ENCODE measurements around the gene ERAL1. TPM values are rescaled to one million over a fixed set of nuclear protein-coding genes. Genes with fewer than 3 reads are reported as not detected.
A peak's percentile ranks its signal among the peaks of the same experiment; 100 is the strongest.

Gene ERAL1
- total and polyA plus RNA-seq, 2 of the 13 experiments (the other 11 are each of a cell fraction or from before 2014, with no cell fraction given): 46.9 to 72.2 TPM

- TF ChIP-seq ZNF704 (CRISPR knock-in tag; IDR thresholded peaks at IDR 0.05; ENCODE audit: borderline replicate concordance) (no peak), ZEB1 (IDR thresholded peaks at IDR 0.05; ENCODE audit: insufficient replicate concordance, low read depth) (peak; percentile 44), KLF6 (CRISPR knock-in tag; IDR thresholded peaks at IDR 0.05) (no peak; the same call in 1 of the 2 replicates), RFX1 (IDR thresholded peaks at IDR 0.05) (no peak), ZKSCAN8 (CRISPR knock-in tag; IDR thresholded peaks at IDR 0.05; ENCODE audit: borderline replicate concordance) (no peak), LRRFIP1 (CRISPR knock-in tag; conservative IDR thresholded peaks at IDR 0.05) (no peak), ZNF451 (CRISPR knock-in tag; IDR thresholded peaks at IDR 0.05) (no peak), JUND (CRISPR knock-in tag; IDR thresholded peaks at IDR 0.05) (no peak), GATAD1 (CRISPR knock-in tag; IDR thresholded peaks at IDR 0.05) (0 out of 2 replicates have a peak, but pooled peaks have one; percentile 21), TAF1 (CRISPR knock-in tag; IDR thresholded peaks at IDR 0.05) (peak; percentile 64; the same call in 1 of the 2 replicates), KMT2B (CRISPR knock-in tag; IDR thresholded peaks at IDR 0.05) (peak; percentile 44; the same call in 1 of the 2 replicates), ZNF839 (CRISPR knock-in tag; IDR thresholded peaks at IDR 0.05; ENCODE audit: borderline replicate concordance) (no peak), HNF4A (CRISPR knock-in tag; IDR thresholded peaks at IDR 0.05) (no peak), PLSCR1 (CRISPR knock-in tag; IDR thresholded peaks at IDR 0.05; ENCODE audit: borderline replicate concordance) (no peak), RFXAP (CRISPR knock-in tag; IDR thresholded peaks at IDR 0.05; ENCODE audit: borderline replicate concordance) (peak; percentile 22; the same call in 1 of the 2 replicates), FOSL2 (CRISPR knock-in tag; IDR thresholded peaks at IDR 0.05) (no peak; the same call in 1 of the 2 replicates), NFIC (IDR thresholded peaks at IDR 0.05; ENCODE audit: low read length) (peak; percentile 50; the same call in 1 of the 2 replicates), ZNF124 (CRISPR knock-in tag; IDR thresholded peaks at IDR 0.05) (no peak), KDM3A (CRISPR knock-in tag; IDR thresholded peaks at IDR 0.05; ENCODE audit: low read depth) (0 out of 2 replicates have a peak, but pooled peaks have one; percentile 60), ZNF205 (CRISPR knock-in tag; IDR thresholded peaks at IDR 0.05) (no peak), SALL2 (CRISPR knock-in tag; IDR thresholded peaks at IDR 0.05) (peak; percentile 68; the same call in 1 of the 2 replicates), SP4 (CRISPR knock-in tag; IDR thresholded peaks at IDR 0.05) (peak; percentile 67; the same call in 1 of the 2 replicates), ZNF337 (CRISPR knock-in tag; IDR thresholded peaks at IDR 0.05; ENCODE audit: borderline replicate concordance, low read depth) (0 out of 2 replicates have a peak, but pooled peaks have one; percentile 67), MAFG (CRISPR knock-in tag; IDR thresholded peaks at IDR 0.05) (no peak), ZFAT (CRISPR knock-in tag; conservative IDR thresholded peaks at IDR 0.05) (0 out of 2 replicates have a peak, but pooled peaks have one; percentile 15), ZNF10 (CRISPR knock-in tag; IDR thresholded peaks at IDR 0.05; ENCODE audit: borderline replicate concordance, low read depth) (no peak), ZNF224 (CRISPR knock-in tag; IDR thresholded peaks at IDR 0.05) (no peak), ZNF780A (CRISPR knock-in tag; IDR thresholded peaks at IDR 0.05) (peak; percentile 73; the same call in 1 of the 2 replicates)
Observed at GRCh38 chr17:28896884-28897768, 42.3 kb downstream of the ERAL1 start, which contains the start of gene FLOT2 (continued).

Data from HepG2 (cell line).